DND-41 (cell line): ENCODE results near the gene PBLD.

ENCODE experiments used
- EZH2 ChIP-seq: IDR thresholded peaks from 3 replicates; pipeline ENCODE4 v1.6.1; 2012; ENCODE audit warnings: borderline replicate concordance, low read depth, mild to moderate bottlenecking, moderate library complexity, low read length, inconsistent platforms; ENCODE audit not compliant: severe bottlenecking
- TF ChIP-seq, protein P1 (sequence below): IDR thresholded peaks from 2 replicates; pipeline ENCODE4 v1.5.1; 2012; ENCODE audit warnings: borderline replicate concordance, low read length, moderate library complexity, mild to moderate bottlenecking; ENCODE audit not compliant: poor library complexity, severe bottlenecking; ENCODE audit errors: extremely low read depth

DNA sequence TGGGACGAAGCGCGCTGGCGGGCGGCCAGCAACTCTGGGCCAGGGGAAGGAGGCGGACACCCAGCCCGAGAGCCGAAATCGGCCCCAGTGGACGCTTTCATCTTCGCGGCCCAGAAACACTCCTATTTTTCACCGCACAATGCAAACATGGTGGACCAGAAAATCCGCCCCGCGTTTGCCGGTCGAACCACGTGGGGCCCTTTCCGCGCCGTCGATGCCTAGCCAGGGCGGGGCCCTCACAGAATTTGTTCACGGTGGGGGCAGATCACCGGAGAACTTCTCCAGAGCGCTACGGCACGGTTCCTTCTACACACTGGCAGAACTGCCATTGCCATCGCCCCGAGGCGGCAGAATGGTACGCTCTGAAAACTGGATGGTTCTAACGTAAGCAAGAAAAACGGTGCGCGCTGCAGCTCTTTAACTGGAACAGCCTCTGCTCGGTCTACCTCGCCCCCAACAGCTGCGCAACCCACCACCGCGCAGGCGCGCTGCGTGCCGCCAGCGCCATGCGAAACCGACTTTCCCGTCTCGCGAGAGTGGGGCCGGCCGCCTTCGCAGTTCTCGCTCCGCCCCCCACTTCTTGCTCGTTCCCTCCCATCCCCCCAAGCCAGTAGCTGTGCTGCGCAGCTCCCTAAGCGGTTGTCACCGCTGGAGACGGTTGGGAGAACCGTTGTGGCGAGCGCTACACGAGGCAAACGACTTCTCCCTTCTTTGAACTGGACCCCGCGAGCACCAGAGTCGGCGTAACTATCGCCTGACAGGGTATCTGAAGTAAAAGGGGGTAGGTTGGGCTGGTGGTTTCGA, 1.1 kb downstream of the PBLD start, which contains the start of gene HNRNPH3:
- TF ChIP-seq, protein P1, sequence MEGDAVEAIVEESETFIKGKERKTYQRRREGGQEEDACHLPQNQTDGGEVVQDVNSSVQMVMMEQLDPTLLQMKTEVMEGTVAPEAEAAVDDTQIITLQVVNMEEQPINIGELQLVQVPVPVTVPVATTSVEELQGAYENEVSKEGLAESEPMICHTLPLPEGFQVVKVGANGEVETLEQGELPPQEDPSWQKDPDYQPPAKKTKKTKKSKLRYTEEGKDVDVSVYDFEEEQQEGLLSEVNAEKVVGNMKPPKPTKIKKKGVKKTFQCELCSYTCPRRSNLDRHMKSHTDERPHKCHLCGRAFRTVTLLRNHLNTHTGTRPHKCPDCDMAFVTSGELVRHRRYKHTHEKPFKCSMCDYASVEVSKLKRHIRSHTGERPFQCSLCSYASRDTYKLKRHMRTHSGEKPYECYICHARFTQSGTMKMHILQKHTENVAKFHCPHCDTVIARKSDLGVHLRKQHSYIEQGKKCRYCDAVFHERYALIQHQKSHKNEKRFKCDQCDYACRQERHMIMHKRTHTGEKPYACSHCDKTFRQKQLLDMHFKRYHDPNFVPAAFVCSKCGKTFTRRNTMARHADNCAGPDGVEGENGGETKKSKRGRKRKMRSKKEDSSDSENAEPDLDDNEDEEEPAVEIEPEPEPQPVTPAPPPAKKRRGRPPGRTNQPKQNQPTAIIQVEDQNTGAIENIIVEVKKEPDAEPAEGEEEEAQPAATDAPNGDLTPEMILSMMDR: no peak
- TF ChIP-seq EZH2: no peak
